ENCODE results near the gene IL17B. TPM values are rescaled to one million over a fixed set of nuclear protein-coding genes. Genes with fewer than 3 reads are reported as not detected.

The IL17B gene
- total RNA-seq, 2 experiments from 2014 or later: not detected

- Histone ChIP-seq H3K79me2 (ENCODE audit: insufficient read depth, low read depth, low read length) (peaks cover 42% of the 10 kb centered on the region), H4K20me1 (ENCODE audit: insufficient read depth, low read length) (peaks cover 6% of the 10 kb centered on the region; the same call in 1 of the 2 replicates), H3K27ac (ENCODE audit: low read depth, low read length, poor library complexity, severe bottlenecking) (peak overlapping the region; percentile 78), H3K4me3 (ENCODE audit: low read depth, low read length, poor library complexity, severe bottlenecking) (peak overlapping the region; percentile 88), H3K36me3 (ENCODE audit: insufficient read depth, low read length) (peaks cover 44% of the 10 kb centered on the region), H3K9me2 (ENCODE audit: insufficient read depth, low read length) (no peaks in the 10 kb centered on the region), H3K9me3 (ENCODE audit: low read length) (no peaks in the 10 kb centered on the region), H3K4me1 (ENCODE audit: insufficient read depth, low read length, poor library complexity, severe bottlenecking) (peaks cover 29% of the 10 kb centered on the region), H3K4me2 (ENCODE audit: low read length) (peak overlapping the region; percentile 97), H2AFZ (ENCODE audit: low read length) (peak overlapping the region; percentile 74; the same call in 1 of the 2 replicates)
- BruUV-seq (replicated peaks): no TSS peak
- CTCF ChIA-PET (ENCODE audit: unreplicated experiment): interaction anchor here (0.6 kb wide), 1 partner anchor 13 kb away, joined by 3 read pairs; no protein-coding TSS in a partner anchor
- peak; percentile 57 for DNase-seq (ENCODE audit: low spot score)
- intact Hi-C loops (cut with micrococcal nuclease; ENCODE audit: unreplicated experiment): loop anchor here (1.0 to 10.0 kb wide), 4 partner anchors 12 to 655 kb away; partner anchors contain the start of genes CSNK1A1, HMGXB3, PCYOX1L and TIGD6
- TF ChIP-seq EZH2phosphoT487 (IDR thresholded peaks at IDR 0.05; ENCODE audit: borderline replicate concordance, low read depth, low read length) (no peak), CTCF (conservative IDR thresholded peaks at IDR 0.05; ENCODE audit: low read length) (no peak)
- POLR2A ChIA-PET: interaction anchor here (0.7 to 11.2 kb wide), 11 partner anchors 10 to 654 kb away, joined by 3 to 183 read pairs (median 4); partner anchors contain the start of genes CSNK1A1 and PCYOX1L
These were observed 33.2 kb downstream of the IL17B start for GRCh38 chr5:149345892-149346222.

- peak; percentile 98 for DNase-seq (ENCODE audit: low spot score)
- peak within 1 kb of the TSS; percentile 88 for H3K4me3 ChIP-seq (ENCODE audit: low read depth, low read length, poor library complexity, severe bottlenecking)
- peaks cover 6% of the 10 kb centered on the region; the same call in 1 of the 2 replicates for H4K20me1 ChIP-seq (ENCODE audit: insufficient read depth, low read length)
- TF ChIP-seq EZH2phosphoT487 (IDR thresholded peaks at IDR 0.05; ENCODE audit: borderline replicate concordance, low read depth, low read length) (no peak), CTCF (conservative IDR thresholded peaks at IDR 0.05; ENCODE audit: low read length) (no peak)
- H3K27ac ChIP-seq (ENCODE audit: low read depth, low read length, poor library complexity, severe bottlenecking): peak within 1 kb of the TSS; percentile 78
- no peaks in the 10 kb centered on the region for H3K9me2 ChIP-seq (ENCODE audit: insufficient read depth, low read length)
- ChIA-PET CTCF (ENCODE audit: unreplicated experiment) (interaction anchor here (0.6 to 0.7 kb wide), 3 partner anchors 12 to 273 kb away, joined by 3 read pairs; no protein-coding TSS in a partner anchor), POLR2A (interaction anchor here (1.1 to 11.2 kb wide), 10 partner anchors 9 to 654 kb away, joined by 3 to 183 read pairs (median 6); partner anchors contain the start of genes CSNK1A1 and PCYOX1L)
- H3K36me3 ChIP-seq (ENCODE audit: insufficient read depth, low read length): peaks cover 39% of the 10 kb centered on the region
- H3K4me2 ChIP-seq (ENCODE audit: low read length): peak within 1 kb of the TSS; percentile 97
- peak within 1 kb of the TSS; percentile 74 for H2AFZ ChIP-seq (ENCODE audit: low read length)
- intact Hi-C loops (cut with micrococcal nuclease; ENCODE audit: unreplicated experiment): loop anchor here (1.0 to 10.0 kb wide), 4 partner anchors 13 to 655 kb away; partner anchors contain the start of genes CSNK1A1, HMGXB3, PCYOX1L and TIGD6
- no peaks in the 10 kb centered on the region for H3K9me3 ChIP-seq (ENCODE audit: low read length)
- peaks cover 36% of the 10 kb centered on the region for H3K79me2 ChIP-seq (ENCODE audit: insufficient read depth, low read depth, low read length)
- BruUV-seq (replicated peaks): no TSS peak
- peaks cover 29% of the 10 kb centered on the region for H3K4me1 ChIP-seq (ENCODE audit: insufficient read depth, low read length, poor library complexity, severe bottlenecking)
These were observed 33.8 kb downstream of the IL17B start, which contains the start of gene GRPEL2 for GRCh38 chr5:149345147-149345891. TSS of gene GRPEL2 (plus strand) at chr5:149345499. CDS start at chr5:149345540, 41 bp downstream.

All from OCI-LY7 (cell line).